Astrocyte (in vitro differentiated cells and primary cell): ENCODE results near the gene RXRB. TPM values are rescaled to one million over a fixed set of nuclear protein-coding genes. Genes with fewer than 3 reads are reported as not detected.

Source experiments
- DNase-seq: peaks from one replicate; pipeline ENCODE4 v3.0.0-alpha.2; 2010; ENCODE audit warnings: low read depth
- FAIRE-seq: peaks from 2 replicates; lab custom pipeline; 2011; peaks lifted over from hg19 to GRCh38; lab: Jason Lieb, UNC
- H2AFZ ChIP-seq: 2 replicates; pipeline ENCODE4 v1.6.0; 2012; ENCODE audit warnings: low read depth, low read length, inconsistent platforms
- H3K27ac ChIP-seq: 2 replicates; pipeline ENCODE4 v1.5.1; 2011; ENCODE audit warnings: low read depth, low read length, inconsistent platforms
- H3K27me3 ChIP-seq: 2 replicates; pipeline ENCODE4 v1.6.0; 2011; ENCODE audit warnings: low read length, inconsistent platforms; ENCODE audit not compliant: insufficient read depth
- H3K36me3 ChIP-seq: 2 replicates; pipeline ENCODE4 v1.5.1; 2011; ENCODE audit warnings: low read length, inconsistent platforms; ENCODE audit not compliant: insufficient read depth
- H3K4me1 ChIP-seq: 2 replicates; pipeline ENCODE4 v1.5.1; 2011; ENCODE audit warnings: low read length, inconsistent platforms; ENCODE audit not compliant: insufficient read depth
- H3K4me2 ChIP-seq: 2 replicates; pipeline ENCODE4 v1.6.0; 2012; ENCODE audit warnings: low read length, inconsistent platforms
- H3K4me3 ChIP-seq: 2 replicates; pipeline ENCODE4 v1.5.1; 2011; ENCODE audit warnings: low read depth, mild to moderate bottlenecking, low read length, inconsistent platforms; ENCODE audit not compliant: insufficient read depth
- H3K79me2 ChIP-seq: 2 replicates; pipeline ENCODE4 v1.6.0; 2012; ENCODE audit warnings: mild to moderate bottlenecking, low read length, inconsistent platforms; ENCODE audit not compliant: insufficient read depth
- H3K9ac ChIP-seq: 2 replicates; pipeline ENCODE4 v1.6.0; 2012; ENCODE audit warnings: mild to moderate bottlenecking, low read length, inconsistent platforms
- H3K9me3 ChIP-seq: 2 replicates; pipeline ENCODE4 v1.5.1; 2012; ENCODE audit warnings: low read depth, mild to moderate bottlenecking, low read length, inconsistent platforms; ENCODE audit not compliant: insufficient read depth
- H4K20me1 ChIP-seq: 2 replicates; pipeline ENCODE4 v1.6.0; 2012; ENCODE audit warnings: low read length, inconsistent platforms; ENCODE audit not compliant: insufficient read depth
- H3K27ac Mint-ChIP-seq: one replicate; pipeline ENCODE4 v1.8.0; 2021; ENCODE audit warnings: mild to moderate bottlenecking, mixed read lengths; ENCODE audit not compliant: unreplicated experiment
- H3K27me3 Mint-ChIP-seq: one replicate; pipeline ENCODE4 v1.8.0; 2021; ENCODE audit warnings: low read depth, mixed read lengths; ENCODE audit not compliant: unreplicated experiment
- H3K36me3 Mint-ChIP-seq: one replicate; pipeline ENCODE4 v1.8.0; 2021; ENCODE audit warnings: low read depth, mixed read lengths; ENCODE audit not compliant: unreplicated experiment
- H3K4me1 Mint-ChIP-seq: one replicate; pipeline ENCODE4 v1.8.0; 2021; ENCODE audit warnings: low read depth, mixed read lengths; ENCODE audit not compliant: unreplicated experiment
- H3K4me3 Mint-ChIP-seq: one replicate; pipeline ENCODE4 v1.8.0; 2021; ENCODE audit warnings: mild to moderate bottlenecking, moderate library complexity, mixed read lengths; ENCODE audit not compliant: unreplicated experiment
- H3K9me3 Mint-ChIP-seq: one replicate; pipeline ENCODE4 v1.8.0; 2021; ENCODE audit warnings: mild to moderate bottlenecking, mixed read lengths; ENCODE audit not compliant: unreplicated experiment
- EZH2 ChIP-seq: IDR thresholded peaks from 2 replicates; pipeline ENCODE4 v1.6.1; 2012; ENCODE audit warnings: mild to moderate bottlenecking, low read length, inconsistent platforms; ENCODE audit not compliant: insufficient read depth
- total RNA-seq: library from RNA; stranded (reverse); gene quantifications from 2 replicates; pipeline ENCODE4 v1.2.1, GENCODE V29; 2021
- TF ChIP-seq, protein P1 (sequence below): IDR thresholded peaks from 2 replicates; pipeline ENCODE4 v1.5.1; 2011; ENCODE audit warnings: low read depth, mild to moderate bottlenecking, inconsistent platforms, low read length, moderate library complexity; ENCODE audit not compliant: insufficient read depth

RXRB gene
- total RNA-seq, 1 donor from 2014 or later, result 34.0 TPM

DNA sequence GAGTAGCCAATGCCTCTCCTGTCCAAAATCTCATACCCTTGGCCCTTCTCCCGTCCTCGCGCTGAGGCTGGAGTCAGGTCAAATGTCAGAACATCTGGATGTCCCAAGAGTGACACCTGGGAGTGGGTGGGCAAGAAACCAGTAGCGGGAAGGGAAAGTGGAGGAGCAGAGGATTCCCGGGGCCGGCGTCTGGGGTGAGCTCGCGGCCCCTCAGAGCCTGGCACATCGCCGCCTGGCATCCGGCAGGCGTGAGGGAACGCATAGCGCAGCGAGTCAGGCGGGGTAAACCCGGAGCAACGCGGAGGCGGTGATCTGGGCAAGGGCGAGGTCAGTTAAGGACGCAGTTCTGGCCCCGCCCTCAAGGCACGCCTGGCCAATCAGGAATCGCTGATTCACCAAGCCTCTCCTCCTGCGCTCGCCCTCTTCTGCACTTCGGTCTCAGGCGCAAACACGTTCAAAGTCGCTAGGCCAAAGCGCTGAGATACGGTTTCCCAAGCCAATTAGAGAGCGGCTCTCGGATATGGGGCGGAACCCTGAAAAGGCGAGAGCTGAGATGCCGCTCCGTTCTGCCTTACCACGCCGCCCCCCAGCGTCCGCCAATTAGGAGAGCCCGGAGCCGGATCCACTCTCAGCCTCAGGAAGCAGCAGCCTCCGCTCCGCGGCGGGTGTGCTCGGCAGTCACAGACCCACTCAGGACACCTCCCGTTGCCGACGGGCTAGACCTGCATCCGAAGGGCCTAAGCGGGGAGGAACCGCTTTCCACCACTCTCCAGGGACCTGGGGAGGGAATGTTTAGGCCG is 48.7 kb upstream of the RXRB start:
- Histone ChIP-seq H3K4me2 (peak overlapping the region; percentile 99), H3K36me3 (peaks cover 6% of the 10 kb centered on the region), H4K20me1 (peaks cover 3% of the 10 kb centered on the region), H3K9ac (peak overlapping the region; percentile 88), H2AFZ (peak overlapping the region; percentile 83), H3K79me2 (no peaks in the 10 kb centered on the region), H3K27ac (peak overlapping the region; percentile 83), H3K4me1 (peaks cover 31% of the 10 kb centered on the region), H3K4me3 (peak overlapping the region; percentile 68), H3K27me3 (no peaks in the 10 kb centered on the region), H3K9me3 (no peaks in the 10 kb centered on the region)
- H3K4me3 Mint-ChIP-seq, result peak overlapping the region; percentile 84
- H3K4me1 Mint-ChIP-seq, result peaks cover 26% of the 10 kb centered on the region
- H3K36me3 Mint-ChIP-seq, result peaks cover 8% of the 10 kb centered on the region
- peaks cover 4% of the 10 kb centered on the region for H3K9me3 Mint-ChIP-seq
- TF ChIP-seq EZH2, result no peak
- TF ChIP-seq, protein P1, sequence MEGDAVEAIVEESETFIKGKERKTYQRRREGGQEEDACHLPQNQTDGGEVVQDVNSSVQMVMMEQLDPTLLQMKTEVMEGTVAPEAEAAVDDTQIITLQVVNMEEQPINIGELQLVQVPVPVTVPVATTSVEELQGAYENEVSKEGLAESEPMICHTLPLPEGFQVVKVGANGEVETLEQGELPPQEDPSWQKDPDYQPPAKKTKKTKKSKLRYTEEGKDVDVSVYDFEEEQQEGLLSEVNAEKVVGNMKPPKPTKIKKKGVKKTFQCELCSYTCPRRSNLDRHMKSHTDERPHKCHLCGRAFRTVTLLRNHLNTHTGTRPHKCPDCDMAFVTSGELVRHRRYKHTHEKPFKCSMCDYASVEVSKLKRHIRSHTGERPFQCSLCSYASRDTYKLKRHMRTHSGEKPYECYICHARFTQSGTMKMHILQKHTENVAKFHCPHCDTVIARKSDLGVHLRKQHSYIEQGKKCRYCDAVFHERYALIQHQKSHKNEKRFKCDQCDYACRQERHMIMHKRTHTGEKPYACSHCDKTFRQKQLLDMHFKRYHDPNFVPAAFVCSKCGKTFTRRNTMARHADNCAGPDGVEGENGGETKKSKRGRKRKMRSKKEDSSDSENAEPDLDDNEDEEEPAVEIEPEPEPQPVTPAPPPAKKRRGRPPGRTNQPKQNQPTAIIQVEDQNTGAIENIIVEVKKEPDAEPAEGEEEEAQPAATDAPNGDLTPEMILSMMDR, result no peak
- peak overlapping the region; percentile 89 for H3K27ac Mint-ChIP-seq
- FAIRE-seq (peak; percentile 49), DNase-seq (peak; percentile 98)
- peaks cover 3% of the 10 kb centered on the region for H3K27me3 Mint-ChIP-seq

DNA sequence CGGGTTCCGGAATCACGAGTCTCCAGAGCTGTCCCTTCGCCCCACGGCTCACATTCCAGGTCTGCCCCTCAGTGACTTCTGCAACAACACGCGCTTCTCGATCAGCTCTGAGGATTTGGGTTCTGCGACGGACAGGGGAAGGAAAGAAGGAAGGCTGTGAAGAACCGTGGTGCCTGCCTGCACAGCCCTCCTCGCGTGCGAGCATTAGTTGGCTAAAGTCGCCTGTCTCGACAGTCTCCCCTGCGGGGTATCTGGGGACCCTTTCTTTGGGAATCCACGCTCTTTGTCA is 48.1 kb upstream of the RXRB start:
- Histone ChIP-seq H3K4me3 (peak overlapping the region; percentile 68), H3K27ac (peak overlapping the region; percentile 73), H4K20me1 (peaks cover 3% of the 10 kb centered on the region), H3K4me1 (peaks cover 31% of the 10 kb centered on the region), H2AFZ (peak overlapping the region; percentile 83), H3K79me2 (no peaks in the 10 kb centered on the region), H3K27me3 (no peaks in the 10 kb centered on the region), H3K4me2 (peak overlapping the region; percentile 99), H3K9me3 (no peaks in the 10 kb centered on the region), H3K36me3 (peaks cover 6% of the 10 kb centered on the region), H3K9ac (peak overlapping the region; percentile 87)
- Mint-ChIP-seq H3K4me3 (peak overlapping the region; percentile 84), H3K36me3 (peaks cover 8% of the 10 kb centered on the region), H3K27ac (peak overlapping the region; percentile 77), H3K9me3 (peaks cover 4% of the 10 kb centered on the region), H3K4me1 (peaks cover 26% of the 10 kb centered on the region), H3K27me3 (peaks cover 3% of the 10 kb centered on the region)
- FAIRE-seq (no peak), DNase-seq (peak; percentile 25)
- TF ChIP-seq EZH2, result no peak
- TF ChIP-seq, protein P1, result peak; percentile 9
